HepG2 (cell line): ENCODE data around the gene XPO1. TPM values are rescaled to one million over a fixed set of nuclear protein-coding genes. Genes with fewer than 3 reads are reported as not detected.

Source experiments
- ATAC-seq: fragments of 200-7000 bp; cut with Tn5 transposase; 3 replicates; pipeline ENCODE4 v1.9.1; 2020; ENCODE audit warnings: mild to moderate bottlenecking, moderate library complexity
- BruUV-seq: library from RNA; stranded (reverse); fragments of 400-500 nt; replicated peaks from 2 replicates; lab custom pipeline; 2021; lab: Mats Ljungman, UMichigan
- CTCF ChIA-PET: fragments of 300-600 bp; formaldehyde crosslinking; extraction: SDS; loops from one replicate; lab custom pipeline; 2021; ENCODE audit warnings: low total read pairs, inconsistent platforms, low intra/inter-chr PET ratio; lab: Yijun Ruan, JAX
- POLR2A ChIA-PET: fragments of 350-600 bp; sonication (Branson Sonifier 250); formaldehyde crosslinking; loops from one replicate; lab custom pipeline; 2020; ENCODE audit warnings: antibody characterized with exemption, inconsistent platforms; lab: Yijun Ruan, JAX
- DNase-seq: peaks from one replicate; pipeline ENCODE4 v3.0.0-alpha.2; 2015; ENCODE audit warnings: low spot score
- FAIRE-seq: peaks from 3 replicates; lab custom pipeline; 2011; peaks lifted over from hg19 to GRCh38; lab: Jason Lieb, UNC
- H2AFZ ChIP-seq: one replicate; pipeline ENCODE4 v1.6.1; 2011; ENCODE audit warnings: low read length, inconsistent platforms
- H3K27ac ChIP-seq: fragments of 300-600 bp; 3 replicates; pipeline ENCODE4 v1.8.0; 2011; ENCODE audit warnings: mixed run types, mild to moderate bottlenecking, mixed read lengths, low read length, inconsistent platforms; ENCODE audit not compliant: insufficient read depth; ENCODE audit errors: extremely low read length
- H3K27me3 ChIP-seq, 2 experiments: fragments of 200-600 bp in 1 of 2; 2 replicates in 1 of 2; 3 replicates in 1 of 2; pipeline versions ENCODE4 v1.6.0 to v1.8.0; 2011; ENCODE audit warnings: low read length in 2 of 2, mild to moderate bottlenecking in 2 of 2, moderate library complexity in 2 of 2, inconsistent platforms in 1 of 2; ENCODE audit not compliant: insufficient read depth in 2 of 2, control insufficient read depth in 1 of 2
- H3K36me3 ChIP-seq, 2 experiments: fragments of 200-600 bp in 1 of 2; replicated peaks in 1 of 2; 2 replicates in 1 of 2; 3 replicates in 1 of 2; pipeline versions ENCODE4 v1.5.1 to v1.8.0; 2011; ENCODE audit warnings: low read length in 2 of 2, inconsistent platforms in 1 of 2; ENCODE audit not compliant: insufficient read depth in 2 of 2, control insufficient read depth in 1 of 2
- H3K4me1 ChIP-seq: 2 replicates; pipeline ENCODE4 v1.5.1; 2012; ENCODE audit warnings: low read length, inconsistent platforms; ENCODE audit not compliant: insufficient read depth
- H3K4me2 ChIP-seq: 2 replicates; pipeline ENCODE4 v1.6.0; 2011; ENCODE audit warnings: low read depth, low read length, inconsistent platforms
- H3K4me3 ChIP-seq, 3 experiments: fragments of 200-600 bp in 1 of 3; sonication (generic), shearing (Covaris generic) in 1 of 3; replicated peaks in 1 of 3; 2 replicates each; pipeline ENCODE4 v1.5.1; 2011 to 2016; ENCODE audit warnings: low read length in 3 of 3, inconsistent platforms in 2 of 3, low read depth in 2 of 3, mild to moderate bottlenecking in 2 of 3, control low read depth in 1 of 3, mixed read lengths in 1 of 3; ENCODE audit not compliant: insufficient read depth in 1 of 3
- H3K79me2 ChIP-seq: one replicate; pipeline ENCODE4 v1.6.1; 2011; ENCODE audit warnings: low read length, inconsistent platforms; ENCODE audit not compliant: insufficient read depth
- H3K9ac ChIP-seq: 2 replicates; pipeline ENCODE4 v1.6.0; 2011; ENCODE audit warnings: mild to moderate bottlenecking, low read depth, low read length, inconsistent platforms; ENCODE audit not compliant: insufficient read depth
- H3K9me3 ChIP-seq: 2 replicates; pipeline ENCODE4 v1.5.1; 2012; ENCODE audit warnings: mild to moderate bottlenecking, low read length
- H4K20me1 ChIP-seq: 2 replicates; pipeline ENCODE4 v1.6.0; 2011; ENCODE audit warnings: inconsistent platforms, mild to moderate bottlenecking, low read length, moderate library complexity; ENCODE audit not compliant: insufficient read depth
- CSRNP2 ChIP-seq: sonication (generic); formaldehyde crosslinking; conservative IDR thresholded peaks from 2 replicates; pipeline ENCODE4 v1.8.0; 2022; ENCODE audit warnings: low read depth, missing genetic modification reagents
- EHMT2 ChIP-seq: fragments of 200-600 bp; sonication (generic); IDR thresholded peaks from 2 replicates; pipeline ENCODE4 v1.7.0; 2017; ENCODE audit warnings: antibody characterized with exemption, low read depth, low read length, borderline replicate concordance
- ETV6 ChIP-seq: sonication (generic); formaldehyde crosslinking; conservative IDR thresholded peaks from 2 replicates; pipeline ENCODE4 v1.4.0; 2020; ENCODE audit warnings: missing genetic modification reagents
- MEF2D ChIP-seq: sonication (generic); formaldehyde crosslinking; IDR thresholded peaks from 2 replicates; pipeline ENCODE4 v1.5.1; 2020; ENCODE audit warnings: mild to moderate bottlenecking, missing genetic modification reagents
- MLX ChIP-seq: IDR thresholded peaks from 2 replicates; pipeline ENCODE4 v1.6.1; 2016
- PHF20 ChIP-seq: sonication (generic); formaldehyde crosslinking; IDR thresholded peaks from 2 replicates; pipeline ENCODE4 v1.5.0; 2020; ENCODE audit warnings: mild to moderate bottlenecking, missing genetic modification reagents
- TBX3 ChIP-seq: fragments of 450-650 bp; IDR thresholded peaks from 2 replicates; pipeline ENCODE4 v1.6.1; 2017; ENCODE audit warnings: antibody characterized with exemption, mild to moderate bottlenecking, inconsistent platforms, borderline replicate concordance
- TFDP2 ChIP-seq: sonication (generic); formaldehyde crosslinking; IDR thresholded peaks from 2 replicates; pipeline ENCODE4 v1.4.0; 2020; ENCODE audit warnings: missing genetic modification reagents
- ZFP82 ChIP-seq: sonication (generic); formaldehyde crosslinking; IDR thresholded peaks from 2 replicates; pipeline ENCODE4 v1.5.1; 2020; ENCODE audit warnings: mild to moderate bottlenecking, missing genetic modification reagents, borderline replicate concordance
- ZSCAN22 ChIP-seq: sonication (generic); formaldehyde crosslinking; IDR thresholded peaks from 2 replicates; pipeline ENCODE4 v1.4.0; 2020; ENCODE audit warnings: mild to moderate bottlenecking, missing genetic modification reagents
- WGBS: methylation state at CpG from one replicate; pipeline ENCODE4 v1.1.6; 2017; ENCODE audit warnings: low lambda C conversion rate; 5-methylcytosine and 5-hydroxymethylcytosine counted together
- in situ Hi-C: cut with HindIII; loops from 2 replicates; pipeline ENCODE4 v1.10.0; 2017; ENCODE audit warnings: low pct_unique_long_range_greater_than_20kb; ENCODE audit not compliant: extremely low pct_ligation_motif_present
- intact Hi-C: fragments of 100-400 bp; cut with micrococcal nuclease; formaldehyde crosslinking; loops from one replicate; pipeline ENCODE4 v1.10.0; 2022; ENCODE audit not compliant: unreplicated experiment
- polyA plus RNA-seq, 8 experiments: library from polyadenylated mRNA; depleted of rRNA in 3 of 8; stranded (reverse) in 7 of 8; unstranded in 1 of 8; fragments of >200 nt; fragmentation: Illumina TruSeq in 4 of 8; extraction: Trizol in 4 of 8; gene quantifications; 2 replicates each; pipeline versions ENCODE4 v1.2.1 to v1.2.3, GENCODE V29; 2011 to 2016; ENCODE audit warnings: low read depth in 4 of 8, missing spikeins in 1 of 8, mixed read lengths in 1 of 8; ENCODE audit not compliant: insufficient read depth in 1 of 8
- total RNA-seq, 5 experiments: library from RNA; depleted of rRNA; stranded (reverse); fragments of >200 nt; fragmentation: Illumina TruSeq; extraction: Trizol; gene quantifications; 2 replicates each; pipeline ENCODE4 v1.2.3, GENCODE V29; 2016; ENCODE audit warnings: low read depth in 1 of 5
- TF ChIP-seq, protein P1 (sequence below): sonication (generic); formaldehyde crosslinking; IDR thresholded peaks from 2 replicates; pipeline ENCODE4 v1.4.0; 2020; ENCODE audit warnings: missing genetic modification reagents

XPO1 gene
- total and polyA plus RNA-seq, 2 of the 13 experiments (the other 11 are each of a cell fraction or from before 2014, with no cell fraction given): 67.4 to 212 TPM

GRCh38 chr2:61557381-61557780, 19.2 kb upstream of the XPO1 start:
- no peak for ATAC-seq
- in situ Hi-C loops (no loop called here), intact Hi-C loops (no loop called here)
- H3K4me1 ChIP-seq: no peaks in the 10 kb centered on the region
- H3K9ac ChIP-seq: no peak overlapping the region
- no peaks in the 10 kb centered on the region for H3K79me2 ChIP-seq
- no peaks in the 10 kb centered on the region for H3K9me3 ChIP-seq
- POLR2A ChIA-PET: no interaction called here
- BruUV-seq: no TSS peak
- no peak for TF ChIP-seq MLX (CRISPR knock-in tag)
- TF ChIP-seq, all 625 proteins: peak for 0
- Histone ChIP-seq H3K27ac (no peak overlapping the region), H3K36me3 (no peaks in the 10 kb centered on the region), H3K27me3 (no peaks in the 10 kb centered on the region), H3K4me3 (no peak overlapping the region), H2AFZ (no peak overlapping the region), H4K20me1 (no peaks in the 10 kb centered on the region), H3K4me2 (no peak overlapping the region)
- 56% methylated on average over 6 of the region's 6 CpGs for WGBS
- DNase-seq (no peak), FAIRE-seq (no peak)
- CTCF ChIA-PET: no interaction called here

DNA sequence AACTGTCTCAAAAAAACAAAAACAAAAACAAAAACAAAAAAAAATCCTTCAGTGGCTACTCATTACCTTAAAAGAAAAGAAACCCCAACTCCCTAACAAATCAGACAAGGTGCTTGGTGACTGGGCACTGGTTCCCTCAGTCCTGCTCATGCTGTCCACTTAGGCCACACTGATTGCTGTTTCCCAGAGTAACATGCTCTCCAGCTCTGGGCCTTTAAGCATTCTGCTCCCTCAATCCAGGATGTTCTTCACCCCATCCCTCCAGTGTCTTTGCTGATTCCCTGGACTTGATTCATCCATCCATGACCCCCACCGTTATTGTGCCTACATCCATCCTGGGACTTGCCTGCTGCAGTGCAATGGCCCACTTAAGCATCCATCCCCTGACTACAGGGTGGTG, 16.4 kb upstream of the XPO1 start:
- 20% methylated on average over 1 of the region's 1 CpG for WGBS
- H3K27me3 ChIP-seq: no peaks in the 10 kb centered on the region
- H3K4me2 ChIP-seq: no peak overlapping the region
- POLR2A ChIA-PET: interaction anchor here (2.7 kb wide), 1 partner anchor 16 kb away, joined by 7 read pairs; the partner anchor contains the start of gene XPO1
- no peaks in the 10 kb centered on the region for H3K36me3 ChIP-seq
- H3K4me1 ChIP-seq: no peaks in the 10 kb centered on the region
- DNase-seq (no peak), FAIRE-seq (no peak), ATAC-seq (peak; percentile 44)
- intact Hi-C loops: no loop called here
- no TSS peak for BruUV-seq
- H3K79me2 ChIP-seq: no peaks in the 10 kb centered on the region
- no peak overlapping the region for H3K9ac ChIP-seq
- in situ Hi-C loops: no loop called here
- H2AFZ ChIP-seq: no peak overlapping the region
- no peak overlapping the region for H3K27ac ChIP-seq
- H3K4me3 ChIP-seq: no peak overlapping the region
- H4K20me1 ChIP-seq: no peaks in the 10 kb centered on the region
- CTCF ChIA-PET: no interaction called here
- H3K9me3 ChIP-seq: no peaks in the 10 kb centered on the region
- no peak for TF ChIP-seq PHF20 (CRISPR knock-in tag)
- no peak for TF ChIP-seq ETV6 (CRISPR knock-in tag)
- no peak for TF ChIP-seq CSRNP2 (CRISPR knock-in tag)
- TF ChIP-seq ZSCAN22 (CRISPR knock-in tag): no peak
- TF ChIP-seq ZFP82 (CRISPR knock-in tag): no peak
- no peak for TF ChIP-seq MEF2D (CRISPR knock-in tag)
- TF ChIP-seq EHMT2: no peak
- TF ChIP-seq, protein P1, sequence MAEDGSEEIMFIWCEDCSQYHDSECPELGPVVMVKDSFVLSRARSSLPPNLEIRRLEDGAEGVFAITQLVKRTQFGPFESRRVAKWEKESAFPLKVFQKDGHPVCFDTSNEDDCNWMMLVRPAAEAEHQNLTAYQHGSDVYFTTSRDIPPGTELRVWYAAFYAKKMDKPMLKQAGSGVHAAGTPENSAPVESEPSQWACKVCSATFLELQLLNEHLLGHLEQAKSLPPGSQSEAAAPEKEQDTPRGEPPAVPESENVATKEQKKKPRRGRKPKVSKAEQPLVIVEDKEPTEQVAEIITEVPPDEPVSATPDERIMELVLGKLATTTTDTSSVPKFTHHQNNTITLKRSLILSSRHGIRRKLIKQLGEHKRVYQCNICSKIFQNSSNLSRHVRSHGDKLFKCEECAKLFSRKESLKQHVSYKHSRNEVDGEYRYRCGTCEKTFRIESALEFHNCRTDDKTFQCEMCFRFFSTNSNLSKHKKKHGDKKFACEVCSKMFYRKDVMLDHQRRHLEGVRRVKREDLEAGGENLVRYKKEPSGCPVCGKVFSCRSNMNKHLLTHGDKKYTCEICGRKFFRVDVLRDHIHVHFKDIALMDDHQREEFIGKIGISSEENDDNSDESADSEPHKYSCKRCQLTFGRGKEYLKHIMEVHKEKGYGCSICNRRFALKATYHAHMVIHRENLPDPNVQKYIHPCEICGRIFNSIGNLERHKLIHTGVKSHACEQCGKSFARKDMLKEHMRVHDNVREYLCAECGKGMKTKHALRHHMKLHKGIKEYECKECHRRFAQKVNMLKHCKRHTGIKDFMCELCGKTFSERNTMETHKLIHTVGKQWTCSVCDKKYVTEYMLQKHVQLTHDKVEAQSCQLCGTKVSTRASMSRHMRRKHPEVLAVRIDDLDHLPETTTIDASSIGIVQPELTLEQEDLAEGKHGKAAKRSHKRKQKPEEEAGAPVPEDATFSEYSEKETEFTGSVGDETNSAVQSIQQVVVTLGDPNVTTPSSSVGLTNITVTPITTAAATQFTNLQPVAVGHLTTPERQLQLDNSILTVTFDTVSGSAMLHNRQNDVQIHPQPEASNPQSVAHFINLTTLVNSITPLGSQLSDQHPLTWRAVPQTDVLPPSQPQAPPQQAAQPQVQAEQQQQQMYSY (CRISPR knock-in tag): no peak
- no peak for TF ChIP-seq TFDP2
- TF ChIP-seq TBX3: no peak
